Hepatocyte (in vitro differentiated cells): ENCODE results near the gene ZCCHC8.

Source experiments
- EZH2 ChIP-seq: fragments of 200-600 bp; sonication (generic); IDR thresholded peaks from 2 replicates; pipeline ENCODE4 v1.6.1; 2016; ENCODE audit warnings: antibody characterized with exemption, mild to moderate bottlenecking, borderline replicate concordance
- TF ChIP-seq, protein P1 (sequence below): fragments of 200-600 bp; sonication (generic); IDR thresholded peaks from 2 replicates; pipeline ENCODE4 v1.5.1; 2016; ENCODE audit warnings: antibody characterized with exemption, mild to moderate bottlenecking; ENCODE audit not compliant: poor library complexity

GRCh38 chr12:122481861-122482260, 18.9 kb downstream of the ZCCHC8 start:
- no peak for TF ChIP-seq EZH2
- TF ChIP-seq, protein P1, sequence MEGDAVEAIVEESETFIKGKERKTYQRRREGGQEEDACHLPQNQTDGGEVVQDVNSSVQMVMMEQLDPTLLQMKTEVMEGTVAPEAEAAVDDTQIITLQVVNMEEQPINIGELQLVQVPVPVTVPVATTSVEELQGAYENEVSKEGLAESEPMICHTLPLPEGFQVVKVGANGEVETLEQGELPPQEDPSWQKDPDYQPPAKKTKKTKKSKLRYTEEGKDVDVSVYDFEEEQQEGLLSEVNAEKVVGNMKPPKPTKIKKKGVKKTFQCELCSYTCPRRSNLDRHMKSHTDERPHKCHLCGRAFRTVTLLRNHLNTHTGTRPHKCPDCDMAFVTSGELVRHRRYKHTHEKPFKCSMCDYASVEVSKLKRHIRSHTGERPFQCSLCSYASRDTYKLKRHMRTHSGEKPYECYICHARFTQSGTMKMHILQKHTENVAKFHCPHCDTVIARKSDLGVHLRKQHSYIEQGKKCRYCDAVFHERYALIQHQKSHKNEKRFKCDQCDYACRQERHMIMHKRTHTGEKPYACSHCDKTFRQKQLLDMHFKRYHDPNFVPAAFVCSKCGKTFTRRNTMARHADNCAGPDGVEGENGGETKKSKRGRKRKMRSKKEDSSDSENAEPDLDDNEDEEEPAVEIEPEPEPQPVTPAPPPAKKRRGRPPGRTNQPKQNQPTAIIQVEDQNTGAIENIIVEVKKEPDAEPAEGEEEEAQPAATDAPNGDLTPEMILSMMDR: no peak
